Measurements from ENCODE around the gene GNAL. TPM values are rescaled to one million over a fixed set of nuclear protein-coding genes. Genes with fewer than 3 reads are reported as not detected.

The GNAL gene
- total and polyA plus RNA-seq, 3 donors from 2014 or later: 11.6 to 12.8 (median 12.1) TPM

DNA sequence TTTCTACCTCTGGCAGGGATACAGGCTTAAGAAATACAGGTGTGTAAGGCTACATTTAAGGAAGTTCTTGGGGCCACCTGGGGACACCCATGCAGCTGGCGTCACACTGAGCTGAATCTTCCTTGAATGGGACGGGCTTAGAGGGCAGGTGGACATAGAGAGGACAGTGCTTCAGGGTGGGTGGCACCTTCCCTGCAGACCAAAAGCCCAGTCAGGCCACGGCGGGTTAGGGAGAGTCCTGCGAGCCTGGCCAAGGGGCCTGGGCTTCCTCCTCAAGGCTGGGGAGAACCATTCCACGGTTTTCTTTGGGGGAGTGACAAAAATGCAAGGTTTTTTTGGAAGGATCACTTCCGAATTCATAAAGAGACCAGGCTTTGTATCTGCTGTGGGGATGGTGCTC is 73.4 kb downstream of the GNAL start:
- TF ChIP-seq POLR2A (IDR thresholded peaks at IDR 0.05) (no peak), CTCF (IDR thresholded peaks at IDR 0.05) (no peak)
- Histone ChIP-seq H3K4me3 (no peak overlapping the region), H3K9me3 (no peaks in the 10 kb centered on the region), H3K36me3 (ENCODE audit: low read depth, missing control alignments) (no peaks in the 10 kb centered on the region), H3K27ac (no peak overlapping the region), H3K27me3 (no peaks in the 10 kb centered on the region), H3K4me1 (no peaks in the 10 kb centered on the region)
- DNase-seq: no peak
- 83 to 85% methylated on average over 7 of the region's 7 CpGs for WGBS, 2 donors
- intact Hi-C loops (cut with DNase I; ENCODE audit: low total_unique reads): no loop called here

DNA sequence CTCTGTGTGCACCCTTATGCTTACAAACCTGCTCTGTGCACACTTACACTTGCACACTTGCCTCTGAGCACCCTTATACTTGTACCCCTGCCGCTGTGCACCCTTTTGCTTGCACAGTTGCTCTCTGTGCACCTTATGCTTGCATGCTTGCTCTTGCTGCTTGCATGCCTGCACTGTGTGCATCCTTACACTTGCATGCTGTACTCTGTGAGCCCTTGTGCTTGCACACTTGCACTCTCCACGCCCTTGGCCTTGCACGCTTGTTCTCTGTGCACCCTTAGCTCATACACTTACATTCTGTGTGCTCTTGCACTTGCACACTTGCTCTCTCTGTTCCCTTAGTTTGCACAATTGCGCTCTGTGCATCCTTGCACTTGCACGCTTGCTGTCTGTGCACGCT is 78.3 kb downstream of the GNAL start:
- WGBS, 2 donors: 85 to 96% methylated on average over 6 of the region's 6 CpGs
- H3K36me3 ChIP-seq (ENCODE audit: low read depth, missing control alignments): no peaks in the 10 kb centered on the region
- H3K4me1 ChIP-seq: no peaks in the 10 kb centered on the region
- H3K27me3 ChIP-seq: no peaks in the 10 kb centered on the region
- TF ChIP-seq POLR2A (IDR thresholded peaks at IDR 0.05): no peak
- no peak for TF ChIP-seq CTCF (IDR thresholded peaks at IDR 0.05)
- H3K9me3 ChIP-seq: no peaks in the 10 kb centered on the region
- no peak for DNase-seq
- intact Hi-C loops (cut with DNase I; ENCODE audit: low total_unique reads): no loop called here
- H3K4me3 ChIP-seq: no peak overlapping the region
- no peak overlapping the region for H3K27ac ChIP-seq

DNA sequence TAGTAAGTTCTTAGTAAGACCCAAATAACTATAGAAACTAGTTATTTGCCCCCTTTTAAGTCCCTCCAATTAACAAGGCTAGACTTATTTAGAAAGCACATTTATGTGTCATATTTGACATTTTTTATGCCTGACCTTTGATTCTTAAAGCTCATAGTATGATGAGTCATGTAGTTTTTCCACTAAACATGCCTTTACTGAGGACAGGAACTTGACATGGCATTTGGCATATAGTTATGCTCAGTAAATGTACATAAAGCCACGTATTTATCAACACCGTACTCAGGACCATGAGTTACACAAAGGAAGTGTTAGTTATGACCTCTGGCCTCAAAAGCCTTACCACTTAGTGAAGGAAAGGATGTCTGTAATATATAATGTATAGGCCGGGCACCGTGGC is 78.9 kb downstream of the GNAL start:
- no peak overlapping the region for H3K4me3 ChIP-seq
- H3K27ac ChIP-seq: no peak overlapping the region
- H3K4me1 ChIP-seq: no peaks in the 10 kb centered on the region
- intact Hi-C loops (cut with DNase I; ENCODE audit: low total_unique reads): no loop called here
- no peak for DNase-seq
- TF ChIP-seq POLR2A (IDR thresholded peaks at IDR 0.05) (no peak), CTCF (IDR thresholded peaks at IDR 0.05) (no peak)
- 64% methylated on average over 4 of the region's 4 CpGs for WGBS, 2 donors
- H3K9me3 ChIP-seq: no peaks in the 10 kb centered on the region
- H3K27me3 ChIP-seq: no peaks in the 10 kb centered on the region
- no peaks in the 10 kb centered on the region for H3K36me3 ChIP-seq (ENCODE audit: low read depth, missing control alignments)

DNA sequence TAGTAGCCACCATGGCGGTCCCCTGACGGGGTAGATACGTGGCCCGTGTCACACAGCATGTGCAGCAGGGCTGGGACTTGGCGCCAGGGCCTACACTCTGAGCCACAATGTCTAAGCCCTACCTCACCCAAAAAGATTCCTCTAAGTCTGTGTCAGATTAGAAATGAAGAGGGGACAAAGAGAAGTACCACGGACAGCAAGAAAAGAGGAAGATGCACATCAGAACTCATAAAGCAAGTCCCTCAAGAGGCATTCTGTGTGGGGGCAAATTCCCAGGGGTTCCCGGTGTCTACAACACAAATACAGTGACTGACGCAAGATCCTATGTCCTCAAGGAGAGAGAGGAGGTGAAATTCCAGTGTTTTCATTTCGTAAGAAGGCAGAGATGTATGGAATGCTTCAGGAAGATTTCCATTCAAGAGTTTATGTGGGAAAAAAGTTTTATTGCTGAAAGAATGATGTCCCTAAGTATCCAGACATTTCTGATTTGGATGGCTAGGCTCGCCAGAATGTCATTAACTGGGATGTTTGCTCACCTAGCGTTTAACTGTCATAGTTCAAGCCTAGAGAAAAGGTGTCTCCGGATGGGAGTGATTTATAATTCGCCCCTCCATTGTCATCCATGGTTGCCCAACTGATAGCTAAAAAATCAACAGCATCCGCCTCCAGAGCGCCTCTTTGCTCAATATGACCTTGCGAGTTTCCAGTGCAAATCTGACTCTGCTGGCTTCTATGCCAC is 86.5 kb downstream of the GNAL start:
- 87 to 88% methylated on average over 15 to 16 of the region's 16 CpGs for WGBS, 2 donors
- Histone ChIP-seq H3K27me3 (no peaks in the 10 kb centered on the region), H3K9me3 (no peaks in the 10 kb centered on the region), H3K4me3 (no peak overlapping the region), H3K4me1 (no peaks in the 10 kb centered on the region), H3K36me3 (ENCODE audit: low read depth, missing control alignments) (no peaks in the 10 kb centered on the region), H3K27ac (no peak overlapping the region)
- no peak for DNase-seq
- TF ChIP-seq CTCF (IDR thresholded peaks at IDR 0.05) (no peak), POLR2A (IDR thresholded peaks at IDR 0.05) (no peak)
- intact Hi-C loops (cut with DNase I; ENCODE audit: low total_unique reads): no loop called here

- no peak for TF ChIP-seq POLR2A (IDR thresholded peaks at IDR 0.05)
- Histone ChIP-seq H3K27me3 (no peaks in the 10 kb centered on the region), H3K4me1 (no peaks in the 10 kb centered on the region), H3K4me3 (no peak overlapping the region), H3K9me3 (no peaks in the 10 kb centered on the region), H3K27ac (no peak overlapping the region), H3K36me3 (ENCODE audit: low read depth, missing control alignments) (no peaks in the 10 kb centered on the region)
- DNase-seq: no peak
- intact Hi-C loops (cut with DNase I; ENCODE audit: low total_unique reads): no loop called here
- 80 to 81% methylated on average over 5 of the region's 5 CpGs for WGBS, 2 donors
Measured at GRCh38 chr18:11780042-11780441, 91.0 kb downstream of the GNAL start.

Data from testis (tissue), 3 donors.